ENCODE results near the gene SGSM2. TPM values are rescaled to one million over a fixed set of nuclear protein-coding genes. Genes with fewer than 3 reads are reported as not detected.
A peak's percentile ranks its signal among the peaks of the same experiment; 100 is the strongest.

Gene SGSM2
- total and polyA plus RNA-seq, 2 of the 8 experiments (the other 6 are each of a cell fraction or from before 2014, with no cell fraction given) = 44.5 to 77.7 TPM

DNA sequence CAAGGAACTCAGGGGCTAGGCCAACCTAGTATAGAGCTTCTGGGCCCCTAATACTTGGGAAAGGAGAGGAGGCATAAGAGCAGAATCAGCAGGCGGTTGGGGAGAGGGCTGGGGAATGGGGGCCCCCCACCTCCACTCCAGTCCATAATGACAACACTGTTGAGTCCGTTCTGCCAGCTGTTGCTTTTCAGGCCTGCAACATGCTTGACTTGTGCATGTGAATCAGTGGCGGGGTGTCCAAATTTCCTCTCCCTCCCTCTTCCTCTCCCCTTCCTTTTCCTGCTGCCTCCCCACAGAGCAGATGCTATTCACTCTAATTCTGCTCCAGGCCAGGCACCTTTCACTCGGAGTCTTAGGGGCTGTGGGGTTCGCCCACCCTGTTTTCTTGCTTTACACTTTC lies 31.7 kb downstream of the SGSM2 start:
- Histone ChIP-seq H3K23me2 (ENCODE audit: low read depth, low read length) (no peaks in the 10 kb centered on the region), H3K9ac (replicated peaks in 1 of 4; ENCODE audit: extremely low read depth in 1 of 4, low read depth in 3 of 4, low read length in 3 of 4) (no peak overlapping the region), H2BK5ac (ENCODE audit: low read depth, low read length) (no peak overlapping the region), H3K36me3 (ENCODE audit: control insufficient read depth in 2 of 4, insufficient read depth in 4 of 4, low read length in 3 of 4) (peaks cover 0 to 16% (median 5%) of the 10 kb centered on the region in 4 experiments; a peak in 4 of 8 replicates), H2BK20ac (ENCODE audit: low read length) (no peak overlapping the region), H2BK120ac (replicated peaks; ENCODE audit: low read depth, low read length) (no peak overlapping the region), H3K9me3 (ENCODE audit: insufficient read depth in 2 of 2, low read depth in 1 of 2, low read length in 1 of 2) (no peaks in the 10 kb centered on the region), H2BK15ac (ENCODE audit: low read length) (no peak overlapping the region), H3K14ac (ENCODE audit: insufficient read length) (no peak overlapping the region), H3K4me3 (ENCODE audit: extremely low read depth in 1 of 4, insufficient read depth in 2 of 4, low read depth in 3 of 4, low read length in 4 of 4) (no peak overlapping the region), H2AK5ac (ENCODE audit: low read depth, low read length) (0 out of 2 replicates have a peak overlapping the region, but pooled peaks have one; percentile 57), H3K4me2 (ENCODE audit: insufficient read depth in 1 of 2, low read depth in 2 of 2, low read length in 2 of 2) (no peak overlapping the region), H2BK12ac (ENCODE audit: low read depth, low read length) (no peak overlapping the region), H3K79me2 (ENCODE audit: control insufficient read depth in 1 of 2, insufficient read depth in 2 of 2, low read length in 2 of 2) (no peaks in the 10 kb centered on the region), H3K79me1 (ENCODE audit: low read depth, low read length) (no peaks in the 10 kb centered on the region), H3K4me1 (replicated peaks in 1 of 4; ENCODE audit: control insufficient read depth in 3 of 4, insufficient read depth in 4 of 4, low read length in 3 of 4) (peaks cover 0 to 12% (median 5%) of the 10 kb centered on the region in 4 experiments; a peak in 4 of 7 replicates), H3K56ac (replicated peaks; ENCODE audit: insufficient read length, low read depth, low read length) (no peak overlapping the region), H3K27ac (ENCODE audit: low read depth, low read length) (no peak overlapping the region), H4K91ac (replicated peaks; ENCODE audit: insufficient read length, low read length) (no peak overlapping the region), H3K27me3 (replicated peaks in 1 of 4; ENCODE audit: control insufficient read depth in 3 of 4, extremely low read depth in 1 of 4, insufficient read depth in 3 of 4, low read length in 3 of 4) (no peaks in the 10 kb centered on the region), H2AFZ (ENCODE audit: low read length) (no peak overlapping the region), H4K8ac (ENCODE audit: extremely low read depth, insufficient read depth, low read length) (no peak overlapping the region), H3K18ac (ENCODE audit: extremely low read depth, low read length) (no peak overlapping the region), H3K4ac (replicated peaks; ENCODE audit: insufficient read length, low read depth, low read length) (no peak overlapping the region), H3K23ac (ENCODE audit: insufficient read length) (no peak overlapping the region), H4K20me1 (replicated peaks in 1 of 2; ENCODE audit: control insufficient read depth in 1 of 2, insufficient read depth in 2 of 2, low read length in 2 of 2) (peaks cover 2 to 5% of the 10 kb centered on the region in 2 experiments), H4K5ac (ENCODE audit: insufficient read length, low read depth, low read length) (no peak overlapping the region)
- WGBS, 2 experiments (ENCODE audit: extremely low coverage in 1 of 2, insufficient coverage in 1 of 2, insufficient read length in 1 of 2, insufficient replicate concordance in 2 of 2, low coverage in 1 of 2, low lambda C conversion rate in 2 of 2, missing lambda C conversion rate in 1 of 2) = 84% methylated on average over 5 of the region's 5 CpGs; no CpG with 5 or more reads in 1 of the 2 experiments
- ChIA-PET CTCF (ENCODE audit: partially characterized antibody) (interaction anchor here (0.6 to 13.4 kb wide), 21 partner anchors 8 to 1545 kb away, joined by 3 to 209 read pairs (median 4); no protein-coding TSS in a partner anchor), POLR2A (ENCODE audit: partially characterized antibody) (interaction anchor here (0.9 to 5.7 kb wide), 10 partner anchors 8 to 342 kb away, joined by 3 to 34 read pairs (median 4); partner anchors contain the start of genes SGSM2 and TSR1)
- FAIRE-seq (no peak), DNase-seq (ENCODE audit: low read depth in 1 of 2, low spot score in 2 of 2) (no peak)
- TF ChIP-seq RAD21 (IDR thresholded peaks at IDR 0.05 in 1 of 2, conservative IDR thresholded peaks at IDR 0.05 in 1 of 2; ENCODE audit: low read depth in 2 of 2, low read length in 2 of 2) (no peak), POLR2AphosphoS5 (IDR thresholded peaks at IDR 0.05; ENCODE audit: low read depth, low read length) (no peak), TCF12 (IDR thresholded peaks at IDR 0.05; ENCODE audit: low read depth, low read length) (no peak), EP300 (IDR thresholded peaks at IDR 0.05; ENCODE audit: borderline replicate concordance in 1 of 2, low read depth in 2 of 2, low read length in 2 of 2) (no peak), EZH2 (IDR thresholded peaks at IDR 0.05; ENCODE audit: low read depth, low read length, severe bottlenecking) (no peak), CBX5 (IDR thresholded peaks at IDR 0.05; ENCODE audit: low read depth, low read length) (no peak), BACH1 (IDR thresholded peaks at IDR 0.05; ENCODE audit: low read length) (no peak), JUND (IDR thresholded peaks at IDR 0.05; ENCODE audit: low read length) (no peak)
- TF ChIP-seq, protein P1, sequence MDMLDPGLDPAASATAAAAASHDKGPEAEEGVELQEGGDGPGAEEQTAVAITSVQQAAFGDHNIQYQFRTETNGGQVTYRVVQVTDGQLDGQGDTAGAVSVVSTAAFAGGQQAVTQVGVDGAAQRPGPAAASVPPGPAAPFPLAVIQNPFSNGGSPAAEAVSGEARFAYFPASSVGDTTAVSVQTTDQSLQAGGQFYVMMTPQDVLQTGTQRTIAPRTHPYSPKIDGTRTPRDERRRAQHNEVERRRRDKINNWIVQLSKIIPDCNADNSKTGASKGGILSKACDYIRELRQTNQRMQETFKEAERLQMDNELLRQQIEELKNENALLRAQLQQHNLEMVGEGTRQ (IDR thresholded peaks at IDR 0.05; ENCODE audit: low read length) = no peak
- TF ChIP-seq, protein P2, sequence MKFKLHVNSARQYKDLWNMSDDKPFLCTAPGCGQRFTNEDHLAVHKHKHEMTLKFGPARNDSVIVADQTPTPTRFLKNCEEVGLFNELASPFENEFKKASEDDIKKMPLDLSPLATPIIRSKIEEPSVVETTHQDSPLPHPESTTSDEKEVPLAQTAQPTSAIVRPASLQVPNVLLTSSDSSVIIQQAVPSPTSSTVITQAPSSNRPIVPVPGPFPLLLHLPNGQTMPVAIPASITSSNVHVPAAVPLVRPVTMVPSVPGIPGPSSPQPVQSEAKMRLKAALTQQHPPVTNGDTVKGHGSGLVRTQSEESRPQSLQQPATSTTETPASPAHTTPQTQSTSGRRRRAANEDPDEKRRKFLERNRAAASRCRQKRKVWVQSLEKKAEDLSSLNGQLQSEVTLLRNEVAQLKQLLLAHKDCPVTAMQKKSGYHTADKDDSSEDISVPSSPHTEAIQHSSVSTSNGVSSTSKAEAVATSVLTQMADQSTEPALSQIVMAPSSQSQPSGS (IDR thresholded peaks at IDR 0.05; ENCODE audit: low read length) = no peak

Measured in H1 (cell line).